ENCODE measurements around the gene ALDH8A1.

Gene ALDH8A1

DNA sequence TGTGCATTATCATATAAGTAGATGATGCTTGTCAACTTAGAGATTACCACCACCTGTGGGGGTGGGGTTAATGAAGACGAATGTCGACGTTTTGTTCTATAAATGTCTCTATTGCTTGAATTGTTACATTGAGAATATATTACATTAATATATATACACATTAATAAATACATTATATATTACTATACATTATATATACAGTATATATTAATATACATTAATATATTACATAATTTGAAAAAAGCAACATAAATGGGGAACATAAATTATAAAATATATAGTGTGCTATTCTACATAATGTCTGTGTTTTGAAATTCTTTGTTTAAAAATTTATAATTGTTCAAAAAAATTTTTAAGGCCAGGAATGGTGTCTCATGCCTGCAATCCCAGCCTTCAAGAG, 81.1 kb downstream of the ALDH8A1 start:
- no peak for DNase-seq (ENCODE audit: extremely low read depth, insufficient read length)
- no peaks in the 10 kb centered on the region for H3K27me3 ChIP-seq (replicated peaks; ENCODE audit: control insufficient read depth, insufficient read depth, low read length)
- no peaks in the 10 kb centered on the region for H3K36me3 ChIP-seq (ENCODE audit: control insufficient read depth, insufficient read depth, low read length)
- TF ChIP-seq, protein P1, sequence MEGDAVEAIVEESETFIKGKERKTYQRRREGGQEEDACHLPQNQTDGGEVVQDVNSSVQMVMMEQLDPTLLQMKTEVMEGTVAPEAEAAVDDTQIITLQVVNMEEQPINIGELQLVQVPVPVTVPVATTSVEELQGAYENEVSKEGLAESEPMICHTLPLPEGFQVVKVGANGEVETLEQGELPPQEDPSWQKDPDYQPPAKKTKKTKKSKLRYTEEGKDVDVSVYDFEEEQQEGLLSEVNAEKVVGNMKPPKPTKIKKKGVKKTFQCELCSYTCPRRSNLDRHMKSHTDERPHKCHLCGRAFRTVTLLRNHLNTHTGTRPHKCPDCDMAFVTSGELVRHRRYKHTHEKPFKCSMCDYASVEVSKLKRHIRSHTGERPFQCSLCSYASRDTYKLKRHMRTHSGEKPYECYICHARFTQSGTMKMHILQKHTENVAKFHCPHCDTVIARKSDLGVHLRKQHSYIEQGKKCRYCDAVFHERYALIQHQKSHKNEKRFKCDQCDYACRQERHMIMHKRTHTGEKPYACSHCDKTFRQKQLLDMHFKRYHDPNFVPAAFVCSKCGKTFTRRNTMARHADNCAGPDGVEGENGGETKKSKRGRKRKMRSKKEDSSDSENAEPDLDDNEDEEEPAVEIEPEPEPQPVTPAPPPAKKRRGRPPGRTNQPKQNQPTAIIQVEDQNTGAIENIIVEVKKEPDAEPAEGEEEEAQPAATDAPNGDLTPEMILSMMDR (IDR thresholded peaks at IDR 0.05; ENCODE audit: insufficient read depth, low read length, poor library complexity, severe bottlenecking) = no peak
- no peak overlapping the region for H3K4me3 ChIP-seq (replicated peaks; ENCODE audit: low read depth, low read length)

All from GM06990 (cell line).